WTC11 (cell line): ENCODE data around the gene OCEL1. TPM values are rescaled to one million over a fixed set of nuclear protein-coding genes. Genes with fewer than 3 reads are reported as not detected.

ENCODE experiments used
- ATAC-seq: fragments of 200-7000 bp; cut with Tn5 transposase; 2 replicates; pipeline ENCODE4 v1.10.0; 2021; ENCODE audit warnings: mild to moderate bottlenecking, moderate library complexity
- CTCF ChIA-PET: fragments of 300-600 bp; sonication (Branson Sonifier 250); formaldehyde crosslinking; loops from one replicate; lab custom pipeline; 2021; ENCODE audit warnings: antibody characterized with exemption; lab: Charles Lee
- POLR2A ChIA-PET: fragments of 350-600 bp; sonication (Branson Sonifier 250); formaldehyde crosslinking; loops from one replicate; lab custom pipeline; 2021; ENCODE audit warnings: antibody characterized with exemption; lab: Charles Lee
- DNase-seq: peaks from one replicate; pipeline ENCODE4 v3.0.0; 2021; ENCODE audit warnings: low spot score
- H3K27ac Mint-ChIP-seq: 2 replicates; pipeline ENCODE4 v1.8.0; 2021; ENCODE audit warnings: mixed read lengths
- H3K27me3 Mint-ChIP-seq: 2 replicates; pipeline ENCODE4 v1.8.0; 2021; ENCODE audit warnings: low read depth, mild to moderate bottlenecking, moderate library complexity, mixed read lengths
- H3K36me3 Mint-ChIP-seq: 2 replicates; pipeline ENCODE4 v1.8.0; 2021; ENCODE audit warnings: mixed read lengths
- H3K4me1 Mint-ChIP-seq: 2 replicates; pipeline ENCODE4 v1.8.0; 2022; ENCODE audit warnings: mixed read lengths
- H3K4me3 Mint-ChIP-seq: 2 replicates; pipeline ENCODE4 v1.8.0; 2021; ENCODE audit warnings: mild to moderate bottlenecking, moderate library complexity, mixed read lengths
- H3K9me3 Mint-ChIP-seq: 2 replicates; pipeline ENCODE4 v1.8.0; 2021; ENCODE audit warnings: mixed read lengths
- AR ChIP-seq: fragments of 250-450 bp; sonication (Bioruptor Pico); IDR thresholded peaks from 2 replicates; pipeline ENCODE4 v1.9.0; 2021; ENCODE audit warnings: mild to moderate bottlenecking
- CBFB ChIP-seq: sonication (generic); formaldehyde crosslinking; IDR thresholded peaks from 2 replicates; pipeline ENCODE4 v1.8.1; 2022; ENCODE audit warnings: mild to moderate bottlenecking, low read depth, missing genetic modification reagents
- ERG ChIP-seq: fragments of 250-450 bp; sonication (Bioruptor Pico); IDR thresholded peaks from 2 replicates; pipeline ENCODE4 v1.8.0; 2021; ENCODE audit warnings: mild to moderate bottlenecking
- HMGXB4 ChIP-seq: sonication (generic); formaldehyde crosslinking; IDR thresholded peaks from 2 replicates; pipeline ENCODE4 v1.8.1; 2023; ENCODE audit warnings: mild to moderate bottlenecking, moderate library complexity, missing genetic modification reagents
- IRF2 ChIP-seq: sonication (generic); formaldehyde crosslinking; IDR thresholded peaks from 2 replicates; pipeline ENCODE4 v1.8.0; 2022; ENCODE audit warnings: low read depth, missing genetic modification reagents, borderline replicate concordance
- MYBL2 ChIP-seq: sonication (generic); formaldehyde crosslinking; IDR thresholded peaks from 2 replicates; pipeline ENCODE4 v1.8.1; 2023; ENCODE audit warnings: mild to moderate bottlenecking, moderate library complexity, missing genetic modification reagents
- NFATC4 ChIP-seq: fragments of 250-450 bp; sonication (Bioruptor Pico); IDR thresholded peaks from 2 replicates; pipeline ENCODE4 v1.9.0; 2021; ENCODE audit warnings: mild to moderate bottlenecking
- NR1H2 ChIP-seq: sonication (generic); formaldehyde crosslinking; IDR thresholded peaks from 2 replicates; pipeline ENCODE4 v1.9.0; 2021; ENCODE audit warnings: mild to moderate bottlenecking, moderate library complexity, missing genetic modification reagents
- NR3C1 ChIP-seq: sonication (generic); formaldehyde crosslinking; conservative IDR thresholded peaks from 2 replicates; pipeline ENCODE4 v1.8.1; 2023; ENCODE audit warnings: low read depth, mild to moderate bottlenecking, missing genetic modification reagents
- ZNF219 ChIP-seq: sonication (generic); formaldehyde crosslinking; IDR thresholded peaks from 2 replicates; pipeline ENCODE4 v1.8.0; 2023; ENCODE audit warnings: missing genetic modification reagents, mild to moderate bottlenecking, borderline replicate concordance
- ZNF423 ChIP-seq: fragments of 250-450 bp; sonication (Bioruptor Pico); IDR thresholded peaks from 2 replicates; pipeline ENCODE4 v2.1.2; 2022; ENCODE audit warnings: mild to moderate bottlenecking, moderate library complexity
- ZNF425 ChIP-seq: fragments of 250-450 bp; sonication (Bioruptor Pico); conservative IDR thresholded peaks from 2 replicates; pipeline ENCODE4 v1.9.0; 2021; ENCODE audit warnings: mild to moderate bottlenecking
- total RNA-seq: library from RNA; stranded (reverse); gene quantifications from 3 replicates; pipeline ENCODE4 v1.2.3, GENCODE V29; 2021
- TF ChIP-seq, protein P1 (sequence below): sonication (generic); formaldehyde crosslinking; IDR thresholded peaks from 2 replicates; pipeline ENCODE4 v1.8.0; 2023; ENCODE audit warnings: mild to moderate bottlenecking, missing genetic modification reagents
- TF ChIP-seq, protein P2 (sequence below): sonication (generic); formaldehyde crosslinking; IDR thresholded peaks from 2 replicates; pipeline ENCODE4 v1.8.1; 2023; ENCODE audit warnings: mild to moderate bottlenecking, missing genetic modification reagents
- TF ChIP-seq, protein P3 (sequence below): fragments of 250-450 bp; sonication (Bioruptor Pico); IDR thresholded peaks from 2 replicates; pipeline ENCODE4 v1.9.0; 2021; ENCODE audit warnings: moderate library complexity, mild to moderate bottlenecking, inconsistent platforms, borderline replicate concordance

OCEL1 gene
- total RNA-seq, 1 experiment from 2014 or later: 34.0 TPM

GRCh38 chr19:17266026-17266425 lies 40.0 kb downstream of the OCEL1 start (continued):
- TF ChIP-seq, protein P1, sequence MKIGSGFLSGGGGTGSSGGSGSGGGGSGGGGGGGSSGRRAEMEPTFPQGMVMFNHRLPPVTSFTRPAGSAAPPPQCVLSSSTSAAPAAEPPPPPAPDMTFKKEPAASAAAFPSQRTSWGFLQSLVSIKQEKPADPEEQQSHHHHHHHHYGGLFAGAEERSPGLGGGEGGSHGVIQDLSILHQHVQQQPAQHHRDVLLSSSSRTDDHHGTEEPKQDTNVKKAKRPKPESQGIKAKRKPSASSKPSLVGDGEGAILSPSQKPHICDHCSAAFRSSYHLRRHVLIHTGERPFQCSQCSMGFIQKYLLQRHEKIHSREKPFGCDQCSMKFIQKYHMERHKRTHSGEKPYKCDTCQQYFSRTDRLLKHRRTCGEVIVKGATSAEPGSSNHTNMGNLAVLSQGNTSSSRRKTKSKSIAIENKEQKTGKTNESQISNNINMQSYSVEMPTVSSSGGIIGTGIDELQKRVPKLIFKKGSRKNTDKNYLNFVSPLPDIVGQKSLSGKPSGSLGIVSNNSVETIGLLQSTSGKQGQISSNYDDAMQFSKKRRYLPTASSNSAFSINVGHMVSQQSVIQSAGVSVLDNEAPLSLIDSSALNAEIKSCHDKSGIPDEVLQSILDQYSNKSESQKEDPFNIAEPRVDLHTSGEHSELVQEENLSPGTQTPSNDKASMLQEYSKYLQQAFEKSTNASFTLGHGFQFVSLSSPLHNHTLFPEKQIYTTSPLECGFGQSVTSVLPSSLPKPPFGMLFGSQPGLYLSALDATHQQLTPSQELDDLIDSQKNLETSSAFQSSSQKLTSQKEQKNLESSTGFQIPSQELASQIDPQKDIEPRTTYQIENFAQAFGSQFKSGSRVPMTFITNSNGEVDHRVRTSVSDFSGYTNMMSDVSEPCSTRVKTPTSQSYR (CRISPR knock-in tag): no peak
- TF ChIP-seq NFATC4 (CRISPR knock-in tag) (no peak), AR (CRISPR knock-in tag) (no peak), IRF2 (CRISPR knock-in tag) (no peak), NR3C1 (no peak), ERG (CRISPR knock-in tag) (no peak), ZNF425 (CRISPR knock-in tag) (no peak)
- TF ChIP-seq, protein P2, sequence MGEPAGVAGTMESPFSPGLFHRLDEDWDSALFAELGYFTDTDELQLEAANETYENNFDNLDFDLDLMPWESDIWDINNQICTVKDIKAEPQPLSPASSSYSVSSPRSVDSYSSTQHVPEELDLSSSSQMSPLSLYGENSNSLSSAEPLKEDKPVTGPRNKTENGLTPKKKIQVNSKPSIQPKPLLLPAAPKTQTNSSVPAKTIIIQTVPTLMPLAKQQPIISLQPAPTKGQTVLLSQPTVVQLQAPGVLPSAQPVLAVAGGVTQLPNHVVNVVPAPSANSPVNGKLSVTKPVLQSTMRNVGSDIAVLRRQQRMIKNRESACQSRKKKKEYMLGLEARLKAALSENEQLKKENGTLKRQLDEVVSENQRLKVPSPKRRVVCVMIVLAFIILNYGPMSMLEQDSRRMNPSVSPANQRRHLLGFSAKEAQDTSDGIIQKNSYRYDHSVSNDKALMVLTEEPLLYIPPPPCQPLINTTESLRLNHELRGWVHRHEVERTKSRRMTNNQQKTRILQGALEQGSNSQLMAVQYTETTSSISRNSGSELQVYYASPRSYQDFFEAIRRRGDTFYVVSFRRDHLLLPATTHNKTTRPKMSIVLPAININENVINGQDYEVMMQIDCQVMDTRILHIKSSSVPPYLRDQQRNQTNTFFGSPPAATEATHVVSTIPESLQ (CRISPR knock-in tag): no peak

- no peak for TF ChIP-seq ERG (CRISPR knock-in tag)
- TF ChIP-seq, protein P3, sequence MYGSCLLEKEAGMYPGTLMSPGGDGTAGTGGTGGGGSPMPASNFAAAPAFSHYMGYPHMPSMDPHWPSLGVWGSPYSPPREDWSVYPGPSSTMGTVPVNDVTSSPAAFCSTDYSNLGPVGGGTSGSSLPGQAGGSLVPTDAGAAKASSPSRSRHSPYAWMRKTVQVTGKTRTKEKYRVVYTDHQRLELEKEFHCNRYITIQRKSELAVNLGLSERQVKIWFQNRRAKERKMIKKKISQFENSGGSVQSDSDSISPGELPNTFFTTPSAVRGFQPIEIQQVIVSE (CRISPR knock-in tag): no peak
- TF ChIP-seq ZNF423 (CRISPR knock-in tag): no peak
- TF ChIP-seq CBFB: no peak
- TF ChIP-seq MYBL2 (CRISPR knock-in tag): no peak
- TF ChIP-seq NR1H2 (CRISPR knock-in tag): no peak
- no peak for TF ChIP-seq HMGXB4 (CRISPR knock-in tag)
- no peak for TF ChIP-seq ZNF219 (CRISPR knock-in tag)
- TF ChIP-seq AR (CRISPR knock-in tag): no peak
- TF ChIP-seq, all 79 proteins: peak for 0
- no peaks in the 10 kb centered on the region; the same call in 1 of the 2 replicates for H3K9me3 Mint-ChIP-seq
- peak overlapping the region; percentile 92 for H3K27ac Mint-ChIP-seq
- H3K27me3 Mint-ChIP-seq: no peaks in the 10 kb centered on the region
- H3K4me3 Mint-ChIP-seq: peak overlapping the region; percentile 96
- peaks cover 20% of the 10 kb centered on the region for H3K4me1 Mint-ChIP-seq
- ATAC-seq (no peak), DNase-seq (no peak)
- ChIA-PET CTCF (interaction anchor here (0.6 to 3.0 kb wide), 15 partner anchors 11 to 230 kb away, joined by 3 to 11 read pairs (median 4); partner anchors contain the start of genes ANKLE1, DDA1, MRPL34 and USE1), POLR2A (interaction anchor here (0.7 to 3.9 kb wide), 11 partner anchors 14 to 153 kb away, joined by 3 to 13 read pairs (median 5); partner anchors contain the start of genes ANKLE1, DDA1 and USE1)
- peaks cover 16% of the 10 kb centered on the region for H3K36me3 Mint-ChIP-seq
These were observed 40.6 kb downstream of the OCEL1 start for GRCh38 chr19:17266589-17266974.
